ENCODE data around the gene GSK3B.
"Not testable (repeated sequence)": the region's sequence is repeated elsewhere in the genome, so short reads cannot be mapped to it uniquely, and the experiment has no call there.

The GSK3B gene

GRCh38 chr3:120028271-120029047, 65.8 kb downstream of the GSK3B start:
- TF ChIP-seq PAX5 (IDR thresholded peaks at IDR 0.05; ENCODE audit: insufficient read depth, low read length, severe bottlenecking) (no peak), SPI1 (IDR thresholded peaks at IDR 0.05; ENCODE audit: low read depth, low read length) (no peak), TAF1 (IDR thresholded peaks at IDR 0.05; ENCODE audit: low read depth, low read length) (no peak)
- DNase-seq (ENCODE audit: insufficient read length, low spot score) (no peak), FAIRE-seq (no peak)

DNA sequence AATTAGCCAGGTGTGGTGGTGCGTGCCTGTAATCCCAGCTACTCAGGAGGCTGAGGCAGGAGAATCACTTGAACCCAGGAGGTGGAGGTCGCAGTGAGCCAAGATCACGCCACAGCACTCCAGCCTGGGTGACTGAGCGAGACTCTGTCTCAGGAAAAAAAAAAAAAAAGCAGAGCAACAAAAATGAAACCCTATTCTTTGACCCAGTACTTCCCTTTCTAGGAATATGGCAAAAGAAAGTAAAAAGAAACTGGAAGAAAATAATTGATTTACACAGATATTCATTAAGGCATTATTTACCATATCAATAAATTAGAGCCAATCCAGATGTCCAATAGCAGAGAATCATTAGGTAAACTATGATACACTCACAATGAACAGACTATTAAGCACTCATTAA, 67.0 kb downstream of the GSK3B start:
- no peak for FAIRE-seq
- DNase-seq (ENCODE audit: insufficient read length, low spot score) = no peak
- TF ChIP-seq POLR2A (IDR thresholded peaks at IDR 0.05; ENCODE audit: low read depth, low read length) (no peak), POLR2AphosphoS5 (IDR thresholded peaks at IDR 0.05; ENCODE audit: low read depth, low read length) (no peak), PAX5 (IDR thresholded peaks at IDR 0.05; ENCODE audit: insufficient read depth, low read length, severe bottlenecking) (no peak), POU2F2 (IDR thresholded peaks at IDR 0.05; ENCODE audit: low read depth, low read length) (no peak), TAF1 (IDR thresholded peaks at IDR 0.05; ENCODE audit: low read depth, low read length) (no peak), SPI1 (IDR thresholded peaks at IDR 0.05; ENCODE audit: low read depth, low read length) (no peak)

GRCh38 chr3:120025520-120025919, 68.7 kb downstream of the GSK3B start:
- FAIRE-seq = peak; percentile 41
- DNase-seq (ENCODE audit: insufficient read length, low spot score) = no peak
- TF ChIP-seq SPI1 (IDR thresholded peaks at IDR 0.05; ENCODE audit: low read depth, low read length) = no peak
- no peak for TF ChIP-seq TAF1 (IDR thresholded peaks at IDR 0.05; ENCODE audit: low read depth, low read length)
- TF ChIP-seq POLR2AphosphoS5 (IDR thresholded peaks at IDR 0.05; ENCODE audit: low read depth, low read length) = no peak
- no peak for TF ChIP-seq POLR2A (IDR thresholded peaks at IDR 0.05; ENCODE audit: low read depth, low read length)
- no peak for TF ChIP-seq POU2F2 (IDR thresholded peaks at IDR 0.05; ENCODE audit: low read depth, low read length)
- no peak for TF ChIP-seq PAX5 (IDR thresholded peaks at IDR 0.05; ENCODE audit: insufficient read depth, low read length, severe bottlenecking)

DNA sequence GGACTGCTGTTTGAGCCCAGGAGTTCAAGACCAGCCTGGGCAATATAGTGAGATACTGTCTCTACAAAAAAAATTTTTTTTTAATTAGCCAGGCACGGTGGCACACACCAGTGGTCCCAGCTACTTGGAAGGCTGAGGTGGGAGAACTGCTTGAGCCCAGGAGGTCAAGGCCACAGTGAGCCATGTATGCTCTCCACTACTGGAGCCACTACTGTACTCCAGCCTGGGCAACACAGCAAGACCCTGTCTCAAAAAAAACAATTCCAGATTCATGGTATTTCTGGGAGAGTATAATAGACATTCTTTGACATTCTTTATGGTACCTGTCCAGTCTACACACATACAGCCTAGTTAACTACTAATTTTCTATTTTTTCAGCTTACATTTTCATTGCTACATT, 70.1 kb downstream of the GSK3B start:
- DNase-seq (ENCODE audit: insufficient read length, low spot score) = no peak
- TF ChIP-seq POLR2AphosphoS5 (IDR thresholded peaks at IDR 0.05; ENCODE audit: low read depth, low read length) (no peak), POLR2A (IDR thresholded peaks at IDR 0.05; ENCODE audit: low read depth, low read length) (no peak), SPI1 (IDR thresholded peaks at IDR 0.05; ENCODE audit: low read depth, low read length) (no peak), PAX5 (IDR thresholded peaks at IDR 0.05; ENCODE audit: insufficient read depth, low read length, severe bottlenecking) (no peak), TAF1 (IDR thresholded peaks at IDR 0.05; ENCODE audit: low read depth, low read length) (no peak), POU2F2 (IDR thresholded peaks at IDR 0.05; ENCODE audit: low read depth, low read length) (no peak)
- FAIRE-seq = no peak

DNA sequence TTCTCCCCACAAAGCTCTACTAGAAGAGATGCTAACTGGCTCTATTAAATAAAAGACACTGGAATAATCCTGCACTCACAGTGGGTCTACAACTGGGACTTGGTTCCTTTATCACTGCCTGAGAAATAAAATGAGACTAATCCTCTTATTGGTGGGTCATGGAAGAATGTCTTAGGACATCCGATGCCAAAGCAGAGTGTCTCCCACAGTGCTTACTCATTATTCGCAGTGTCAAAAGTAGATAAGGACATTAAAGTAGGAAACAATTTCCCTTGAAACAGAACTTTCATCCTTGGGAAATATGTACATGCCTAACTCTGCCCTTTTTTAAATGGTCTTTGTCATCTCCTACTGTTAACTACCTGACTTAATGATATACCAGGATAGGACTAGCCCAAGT, 71.5 kb downstream of the GSK3B start:
- no peak for TF ChIP-seq PAX5 (IDR thresholded peaks at IDR 0.05; ENCODE audit: insufficient read depth, low read length, severe bottlenecking)
- no peak for TF ChIP-seq POU2F2 (IDR thresholded peaks at IDR 0.05; ENCODE audit: low read depth, low read length)
- no peak for TF ChIP-seq POLR2AphosphoS5 (IDR thresholded peaks at IDR 0.05; ENCODE audit: low read depth, low read length)
- no peak for TF ChIP-seq SPI1 (IDR thresholded peaks at IDR 0.05; ENCODE audit: low read depth, low read length)
- no peak for TF ChIP-seq TAF1 (IDR thresholded peaks at IDR 0.05; ENCODE audit: low read depth, low read length)
- TF ChIP-seq POLR2A (IDR thresholded peaks at IDR 0.05; ENCODE audit: low read depth, low read length) = no peak
- FAIRE-seq (peak; percentile 64), DNase-seq (ENCODE audit: insufficient read length, low spot score) (no peak)

DNA sequence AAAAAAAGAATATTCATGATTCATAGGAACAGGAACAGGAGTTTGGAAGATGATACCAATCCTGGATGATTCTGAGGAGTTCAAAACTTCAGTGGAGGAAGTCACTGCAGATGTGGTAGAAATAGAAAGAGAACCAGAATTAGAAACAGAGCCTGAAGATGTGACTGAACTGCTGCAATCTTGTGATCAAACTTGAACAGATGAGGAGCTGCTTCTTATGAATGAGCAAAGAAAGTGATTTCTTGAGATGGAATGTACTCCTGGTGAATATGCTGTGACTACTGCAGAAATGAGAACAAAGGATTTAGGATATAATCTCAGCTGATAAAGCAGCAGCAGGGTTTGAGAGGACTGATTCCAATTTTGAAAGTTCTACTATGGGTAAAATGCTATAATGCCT, 72.7 kb downstream of the GSK3B start:
- TF ChIP-seq SPI1 (IDR thresholded peaks at IDR 0.05; ENCODE audit: low read depth, low read length) = no peak
- no peak for TF ChIP-seq PAX5 (IDR thresholded peaks at IDR 0.05; ENCODE audit: insufficient read depth, low read length, severe bottlenecking)
- TF ChIP-seq POLR2A (IDR thresholded peaks at IDR 0.05; ENCODE audit: low read depth, low read length) = no peak
- no peak for TF ChIP-seq POLR2AphosphoS5 (IDR thresholded peaks at IDR 0.05; ENCODE audit: low read depth, low read length)
- no peak for TF ChIP-seq POU2F2 (IDR thresholded peaks at IDR 0.05; ENCODE audit: low read depth, low read length)
- TF ChIP-seq TAF1 (IDR thresholded peaks at IDR 0.05; ENCODE audit: low read depth, low read length) = no peak
- no peak for DNase-seq (ENCODE audit: insufficient read length, low spot score)
- FAIRE-seq = no peak

DNA sequence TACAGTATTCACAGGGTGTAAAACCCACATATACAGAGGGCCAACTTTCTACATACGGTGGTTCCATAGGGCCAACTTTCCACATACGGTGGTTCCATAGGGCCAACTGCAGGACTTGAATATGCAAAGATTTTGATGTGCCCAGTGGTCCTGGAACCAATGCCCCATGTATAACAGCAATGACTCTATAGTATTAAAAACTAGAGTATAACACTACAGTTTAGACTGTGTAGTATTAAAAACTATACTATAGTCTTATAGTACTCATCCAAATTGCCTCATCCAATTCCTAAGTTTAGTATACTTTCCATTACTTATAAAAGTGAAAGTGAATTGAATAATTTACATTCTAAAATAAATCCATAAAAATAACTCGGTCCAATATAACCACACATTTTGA, 75.9 kb downstream of the GSK3B start:
- DNase-seq (ENCODE audit: insufficient read length, low spot score) (no peak), FAIRE-seq (no peak)
- TF ChIP-seq TAF1 (IDR thresholded peaks at IDR 0.05; ENCODE audit: low read depth, low read length) (no peak), PAX5 (IDR thresholded peaks at IDR 0.05; ENCODE audit: insufficient read depth, low read length, severe bottlenecking) (no peak), POLR2AphosphoS5 (IDR thresholded peaks at IDR 0.05; ENCODE audit: low read depth, low read length) (no peak), SPI1 (IDR thresholded peaks at IDR 0.05; ENCODE audit: low read depth, low read length) (no peak), POU2F2 (IDR thresholded peaks at IDR 0.05; ENCODE audit: low read depth, low read length) (no peak), POLR2A (IDR thresholded peaks at IDR 0.05; ENCODE audit: low read depth, low read length) (no peak)

DNA sequence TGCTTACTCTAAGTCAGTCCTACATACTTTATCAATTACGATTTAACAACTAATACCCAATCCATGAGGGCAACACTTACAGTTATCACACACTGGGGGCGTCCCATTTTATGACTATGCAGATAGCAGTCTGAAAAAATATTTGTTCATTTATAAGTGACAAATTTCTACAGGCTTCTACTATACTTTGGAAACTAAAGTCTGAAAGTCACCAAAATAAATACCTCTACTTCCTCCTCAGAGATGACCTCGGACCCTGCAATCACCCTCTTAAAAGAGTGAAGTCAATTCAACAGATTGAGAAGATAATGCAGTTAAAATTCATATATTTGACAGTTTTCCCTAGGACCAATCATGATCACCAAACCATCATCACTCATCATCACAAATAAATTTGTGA, 76.6 kb downstream of the GSK3B start:
- no peak for DNase-seq (ENCODE audit: insufficient read length, low spot score)
- FAIRE-seq = peak; percentile 60
- no peak for TF ChIP-seq PAX5 (IDR thresholded peaks at IDR 0.05; ENCODE audit: insufficient read depth, low read length, severe bottlenecking)
- no peak for TF ChIP-seq POU2F2 (IDR thresholded peaks at IDR 0.05; ENCODE audit: low read depth, low read length)

- FAIRE-seq (no peak), DNase-seq (ENCODE audit: insufficient read length, low spot score) (no peak)
- no peak for TF ChIP-seq TAF1 (IDR thresholded peaks at IDR 0.05; ENCODE audit: low read depth, low read length)
- TF ChIP-seq POU2F2 (IDR thresholded peaks at IDR 0.05; ENCODE audit: low read depth, low read length) = no peak
- no peak for TF ChIP-seq POLR2AphosphoS5 (IDR thresholded peaks at IDR 0.05; ENCODE audit: low read depth, low read length)
- TF ChIP-seq SPI1 (IDR thresholded peaks at IDR 0.05; ENCODE audit: low read depth, low read length) = no peak
- TF ChIP-seq POLR2A (IDR thresholded peaks at IDR 0.05; ENCODE audit: low read depth, low read length) = no peak
- no peak for TF ChIP-seq PAX5 (IDR thresholded peaks at IDR 0.05; ENCODE audit: insufficient read depth, low read length, severe bottlenecking)
Measured at GRCh38 chr3:120013481-120013880, 80.8 kb downstream of the GSK3B start.

DNA sequence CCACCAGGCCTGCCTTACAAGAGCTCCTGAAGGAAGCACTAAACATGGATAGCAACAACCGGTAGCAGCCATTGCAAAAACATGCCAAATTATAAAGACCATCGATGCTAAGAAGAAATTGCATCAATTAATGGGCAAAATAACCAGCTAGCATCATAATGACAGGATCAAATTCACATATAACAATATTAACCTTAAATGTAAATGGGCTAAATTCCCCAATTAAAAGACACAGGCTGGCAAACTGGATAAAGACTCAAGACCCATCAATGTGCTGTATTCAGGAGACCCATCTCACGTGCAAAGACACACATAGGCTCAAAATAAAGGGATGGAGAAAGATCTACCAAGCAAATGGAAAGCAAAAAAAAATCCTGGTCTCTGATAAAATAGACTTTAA, 88.5 kb downstream of the GSK3B start:
- FAIRE-seq = not testable (repeated sequence)

GRCh38 chr3:120004008-120004498, 90.2 kb downstream of the GSK3B start:
- not testable (repeated sequence) for DNase-seq (ENCODE audit: insufficient read length, low spot score); FAIRE-seq

More for the DNA sequence above, 88.5 kb downstream of the GSK3B start:
- not testable (repeated sequence) for DNase-seq (ENCODE audit: insufficient read length, low spot score)
